HepG2 (cell line): Measurements from ENCODE around the gene CACNG4. TPM values are rescaled to one million over a fixed set of nuclear protein-coding genes. Genes with fewer than 3 reads are reported as not detected.

Experiments used
- ETV5 ChIP-seq: IDR thresholded peaks from 2 replicates; pipeline ENCODE4 v1.6.1; 2018; ENCODE audit warnings: missing biosample characterization, missing genetic modification reagents, inconsistent platforms, borderline replicate concordance
- JARID2 ChIP-seq: sonication (generic); formaldehyde crosslinking; IDR thresholded peaks from 2 replicates; pipeline ENCODE4 v1.8.1; 2023; ENCODE audit warnings: missing genetic modification reagents, inconsistent platforms; ENCODE audit not compliant: insufficient replicate concordance
- KDM2A ChIP-seq: sonication (generic); formaldehyde crosslinking; IDR thresholded peaks from 2 replicates; pipeline ENCODE4 v1.4.0; 2020; ENCODE audit warnings: low read depth, missing genetic modification reagents, borderline replicate concordance
- MIXL1 ChIP-seq: IDR thresholded peaks from 2 replicates; pipeline ENCODE4 v1.6.1; 2016
- SAFB2 ChIP-seq: sonication (generic); formaldehyde crosslinking; IDR thresholded peaks from 2 replicates; pipeline ENCODE4 v1.5.1; 2020; ENCODE audit warnings: missing genetic modification reagents, low read depth, mild to moderate bottlenecking, borderline replicate concordance
- ZFP41 ChIP-seq: sonication (generic); formaldehyde crosslinking; IDR thresholded peaks from 2 replicates; pipeline ENCODE4 v1.4.0; 2020; ENCODE audit warnings: mild to moderate bottlenecking, missing genetic modification reagents, borderline replicate concordance
- ZNF317 ChIP-seq: sonication (generic); formaldehyde crosslinking; IDR thresholded peaks from 2 replicates; pipeline ENCODE4 v1.5.0; 2020; ENCODE audit warnings: mild to moderate bottlenecking, missing genetic modification reagents
- ZNF34 ChIP-seq: sonication (generic); formaldehyde crosslinking; IDR thresholded peaks from 2 replicates; pipeline ENCODE4 v1.4.0; 2020; ENCODE audit warnings: mild to moderate bottlenecking, missing genetic modification reagents, borderline replicate concordance
- ZNF460 ChIP-seq: sonication (generic); formaldehyde crosslinking; IDR thresholded peaks from 2 replicates; pipeline ENCODE4 v1.5.1; 2020; ENCODE audit warnings: missing genetic modification reagents, mild to moderate bottlenecking, borderline replicate concordance
- ZNF501 ChIP-seq: sonication (generic); formaldehyde crosslinking; IDR thresholded peaks from 2 replicates; pipeline ENCODE4 v1.5.1; 2020; ENCODE audit warnings: mild to moderate bottlenecking, moderate library complexity, missing genetic modification reagents
- ZNF598 ChIP-seq: sonication (generic); formaldehyde crosslinking; IDR thresholded peaks from 2 replicates; pipeline ENCODE4 v1.5.1; 2020; ENCODE audit warnings: mild to moderate bottlenecking, missing genetic modification reagents, borderline replicate concordance
- ZNF605 ChIP-seq: sonication (generic); formaldehyde crosslinking; IDR thresholded peaks from 2 replicates; pipeline ENCODE4 v1.8.0; 2022; ENCODE audit warnings: mild to moderate bottlenecking, missing genetic modification reagents
- ZNF614 ChIP-seq: IDR thresholded peaks from 2 replicates; pipeline ENCODE4 v1.6.1; 2018; ENCODE audit warnings: missing biosample characterization, missing genetic modification reagents, inconsistent platforms, borderline replicate concordance
- ZSCAN9 ChIP-seq: IDR thresholded peaks from 2 replicates; pipeline ENCODE4 v1.6.1; 2016; ENCODE audit warnings: borderline replicate concordance
- polyA plus RNA-seq, 8 experiments: library from polyadenylated mRNA; depleted of rRNA in 3 of 8; stranded (reverse) in 7 of 8; unstranded in 1 of 8; fragments of >200 nt; fragmentation: Illumina TruSeq in 4 of 8; extraction: Trizol in 4 of 8; gene quantifications; 2 replicates each; pipeline versions ENCODE4 v1.2.1 to v1.2.3, GENCODE V29; 2011 to 2016; ENCODE audit warnings: low read depth in 4 of 8, missing spikeins in 1 of 8, mixed read lengths in 1 of 8; ENCODE audit not compliant: insufficient read depth in 1 of 8
- total RNA-seq, 5 experiments: library from RNA; depleted of rRNA; stranded (reverse); fragments of >200 nt; fragmentation: Illumina TruSeq; extraction: Trizol; gene quantifications; 2 replicates each; pipeline ENCODE4 v1.2.3, GENCODE V29; 2016; ENCODE audit warnings: low read depth in 1 of 5
- TF ChIP-seq, protein P1 (sequence below): IDR thresholded peaks from 2 replicates; pipeline ENCODE4 v1.6.1; 2016; ENCODE audit warnings: missing compliant biosample characterization, missing genetic modification reagents, borderline replicate concordance
- TF ChIP-seq, protein P2 (sequence below): sonication (generic); formaldehyde crosslinking; IDR thresholded peaks from 2 replicates; pipeline ENCODE4 v1.4.0; 2020; ENCODE audit warnings: missing genetic modification reagents, borderline replicate concordance
- TF ChIP-seq, protein P3 (sequence below): sonication (generic); formaldehyde crosslinking; IDR thresholded peaks from 2 replicates; pipeline ENCODE4 v1.5.0; 2020; ENCODE audit warnings: missing genetic modification reagents, mild to moderate bottlenecking, borderline replicate concordance
- TF ChIP-seq, protein P4 (sequence below): sonication (generic); formaldehyde crosslinking; IDR thresholded peaks from 2 replicates; pipeline ENCODE4 v1.4.0; 2020; ENCODE audit warnings: mild to moderate bottlenecking, low read depth, missing genetic modification reagents
- TF ChIP-seq, protein P5 (sequence below): sonication (generic); formaldehyde crosslinking; IDR thresholded peaks from 2 replicates; pipeline ENCODE4 v1.4.0; 2020; ENCODE audit warnings: mild to moderate bottlenecking, missing genetic modification reagents

CACNG4 gene
- total and polyA plus RNA-seq, 2 of the 13 experiments (the other 11 are each of a cell fraction or from before 2014, with no cell fraction given) = 0.09 TPM

DNA sequence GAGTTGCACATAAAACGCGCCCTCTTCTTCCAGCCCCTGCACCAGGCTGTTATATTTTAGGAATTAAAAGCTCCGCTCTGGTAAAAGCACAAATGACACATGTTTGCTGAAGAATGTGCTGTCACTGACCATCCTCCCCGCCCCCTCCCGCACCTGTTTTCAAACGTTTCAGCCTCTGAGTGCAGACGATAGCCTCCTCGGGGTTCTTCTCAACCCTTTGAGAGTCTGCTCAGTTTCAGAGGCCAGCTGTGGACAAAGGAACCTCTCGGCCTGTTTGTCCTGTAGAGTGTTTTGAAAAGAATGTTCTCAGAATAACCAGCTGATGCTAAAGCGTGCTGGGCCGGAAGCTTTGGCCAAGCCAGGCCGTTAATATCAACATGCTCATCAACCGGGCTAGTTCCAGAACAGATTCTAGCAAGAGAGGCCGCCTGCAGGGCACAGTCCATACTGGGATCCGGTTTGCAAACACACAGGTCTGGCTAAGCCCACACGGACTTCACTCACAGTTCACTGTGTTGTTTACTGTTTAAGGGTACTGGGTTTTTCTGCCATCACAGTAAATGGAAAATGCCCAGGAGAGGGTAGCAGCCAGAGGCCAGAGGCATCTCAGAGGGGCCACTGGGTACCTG, 6.4 kb upstream of the CACNG4 start (continued):
- TF ChIP-seq, protein P1, sequence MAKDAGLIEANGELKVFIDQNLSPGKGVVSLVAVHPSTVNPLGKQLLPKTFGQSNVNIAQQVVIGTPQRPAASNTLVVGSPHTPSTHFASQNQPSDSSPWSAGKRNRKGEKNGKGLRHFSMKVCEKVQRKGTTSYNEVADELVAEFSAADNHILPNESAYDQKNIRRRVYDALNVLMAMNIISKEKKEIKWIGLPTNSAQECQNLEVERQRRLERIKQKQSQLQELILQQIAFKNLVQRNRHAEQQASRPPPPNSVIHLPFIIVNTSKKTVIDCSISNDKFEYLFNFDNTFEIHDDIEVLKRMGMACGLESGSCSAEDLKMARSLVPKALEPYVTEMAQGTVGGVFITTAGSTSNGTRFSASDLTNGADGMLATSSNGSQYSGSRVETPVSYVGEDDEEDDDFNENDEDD = peak; percentile 32; the same call in 1 of the 2 replicates
- peak; percentile 72 for TF ChIP-seq ZNF614 (CRISPR knock-in tag)
- no peak for TF ChIP-seq SAFB2 (CRISPR knock-in tag)
- TF ChIP-seq, protein P2, sequence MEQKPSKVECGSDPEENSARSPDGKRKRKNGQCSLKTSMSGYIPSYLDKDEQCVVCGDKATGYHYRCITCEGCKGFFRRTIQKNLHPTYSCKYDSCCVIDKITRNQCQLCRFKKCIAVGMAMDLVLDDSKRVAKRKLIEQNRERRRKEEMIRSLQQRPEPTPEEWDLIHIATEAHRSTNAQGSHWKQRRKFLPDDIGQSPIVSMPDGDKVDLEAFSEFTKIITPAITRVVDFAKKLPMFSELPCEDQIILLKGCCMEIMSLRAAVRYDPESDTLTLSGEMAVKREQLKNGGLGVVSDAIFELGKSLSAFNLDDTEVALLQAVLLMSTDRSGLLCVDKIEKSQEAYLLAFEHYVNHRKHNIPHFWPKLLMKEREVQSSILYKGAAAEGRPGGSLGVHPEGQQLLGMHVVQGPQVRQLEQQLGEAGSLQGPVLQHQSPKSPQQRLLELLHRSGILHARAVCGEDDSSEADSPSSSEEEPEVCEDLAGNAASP (CRISPR knock-in tag) = 0 out of 2 replicates have a peak, but pooled peaks have one; percentile 48
- TF ChIP-seq, protein P3, sequence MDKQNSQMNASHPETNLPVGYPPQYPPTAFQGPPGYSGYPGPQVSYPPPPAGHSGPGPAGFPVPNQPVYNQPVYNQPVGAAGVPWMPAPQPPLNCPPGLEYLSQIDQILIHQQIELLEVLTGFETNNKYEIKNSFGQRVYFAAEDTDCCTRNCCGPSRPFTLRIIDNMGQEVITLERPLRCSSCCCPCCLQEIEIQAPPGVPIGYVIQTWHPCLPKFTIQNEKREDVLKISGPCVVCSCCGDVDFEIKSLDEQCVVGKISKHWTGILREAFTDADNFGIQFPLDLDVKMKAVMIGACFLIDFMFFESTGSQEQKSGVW (CRISPR knock-in tag) = no peak
- 0 out of 2 replicates have a peak, but pooled peaks have one; percentile 58 for TF ChIP-seq KDM2A (CRISPR knock-in tag)
- 0 out of 2 replicates have a peak, but pooled peaks have one; percentile 26 for TF ChIP-seq ZFP41 (CRISPR knock-in tag)
- TF ChIP-seq ZSCAN9 = 0 out of 2 replicates have a peak, but pooled peaks have one; percentile 30
- peak; percentile 93 for TF ChIP-seq MIXL1 (CRISPR knock-in tag)
- TF ChIP-seq, protein P4, sequence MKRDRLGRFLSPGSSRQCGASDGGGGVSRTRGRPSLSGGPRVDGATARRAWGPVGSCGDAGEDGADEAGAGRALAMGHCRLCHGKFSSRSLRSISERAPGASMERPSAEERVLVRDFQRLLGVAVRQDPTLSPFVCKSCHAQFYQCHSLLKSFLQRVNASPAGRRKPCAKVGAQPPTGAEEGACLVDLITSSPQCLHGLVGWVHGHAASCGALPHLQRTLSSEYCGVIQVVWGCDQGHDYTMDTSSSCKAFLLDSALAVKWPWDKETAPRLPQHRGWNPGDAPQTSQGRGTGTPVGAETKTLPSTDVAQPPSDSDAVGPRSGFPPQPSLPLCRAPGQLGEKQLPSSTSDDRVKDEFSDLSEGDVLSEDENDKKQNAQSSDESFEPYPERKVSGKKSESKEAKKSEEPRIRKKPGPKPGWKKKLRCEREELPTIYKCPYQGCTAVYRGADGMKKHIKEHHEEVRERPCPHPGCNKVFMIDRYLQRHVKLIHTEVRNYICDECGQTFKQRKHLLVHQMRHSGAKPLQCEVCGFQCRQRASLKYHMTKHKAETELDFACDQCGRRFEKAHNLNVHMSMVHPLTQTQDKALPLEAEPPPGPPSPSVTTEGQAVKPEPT (CRISPR knock-in tag) = 0 out of 2 replicates have a peak, but pooled peaks have one; percentile 24
- TF ChIP-seq ZNF34 (CRISPR knock-in tag) = no peak
- peak; percentile 76 for TF ChIP-seq ZNF605 (CRISPR knock-in tag)
- TF ChIP-seq JARID2 (CRISPR knock-in tag) = peak; percentile 23
- TF ChIP-seq ZNF501 = peak; percentile 73
- peak; percentile 94 for TF ChIP-seq ETV5
- TF ChIP-seq ZNF598 (CRISPR knock-in tag) = 0 out of 2 replicates have a peak, but pooled peaks have one; percentile 29
- no peak for TF ChIP-seq ZNF460 (CRISPR knock-in tag)
- TF ChIP-seq, protein P5, sequence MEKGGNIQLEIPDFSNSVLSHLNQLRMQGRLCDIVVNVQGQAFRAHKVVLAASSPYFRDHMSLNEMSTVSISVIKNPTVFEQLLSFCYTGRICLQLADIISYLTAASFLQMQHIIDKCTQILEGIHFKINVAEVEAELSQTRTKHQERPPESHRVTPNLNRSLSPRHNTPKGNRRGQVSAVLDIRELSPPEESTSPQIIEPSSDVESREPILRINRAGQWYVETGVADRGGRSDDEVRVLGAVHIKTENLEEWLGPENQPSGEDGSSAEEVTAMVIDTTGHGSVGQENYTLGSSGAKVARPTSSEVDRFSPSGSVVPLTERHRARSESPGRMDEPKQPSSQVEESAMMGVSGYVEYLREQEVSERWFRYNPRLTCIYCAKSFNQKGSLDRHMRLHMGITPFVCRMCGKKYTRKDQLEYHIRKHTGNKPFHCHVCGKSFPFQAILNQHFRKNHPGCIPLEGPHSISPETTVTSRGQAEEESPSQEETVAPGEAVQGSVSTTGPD (CRISPR knock-in tag) = peak; percentile 76; the same call in 1 of the 2 replicates
- TF ChIP-seq ZNF317 = peak; percentile 76; the same call in 1 of the 2 replicates
